Measurements from ENCODE around the gene UQCRHL. TPM values are rescaled to one million over a fixed set of nuclear protein-coding genes. Genes with fewer than 3 reads are reported as not detected.

UQCRHL gene
- total and polyA plus RNA-seq, 2 experiments from 2014 or later: 2.3 to 3.0 TPM

DNA sequence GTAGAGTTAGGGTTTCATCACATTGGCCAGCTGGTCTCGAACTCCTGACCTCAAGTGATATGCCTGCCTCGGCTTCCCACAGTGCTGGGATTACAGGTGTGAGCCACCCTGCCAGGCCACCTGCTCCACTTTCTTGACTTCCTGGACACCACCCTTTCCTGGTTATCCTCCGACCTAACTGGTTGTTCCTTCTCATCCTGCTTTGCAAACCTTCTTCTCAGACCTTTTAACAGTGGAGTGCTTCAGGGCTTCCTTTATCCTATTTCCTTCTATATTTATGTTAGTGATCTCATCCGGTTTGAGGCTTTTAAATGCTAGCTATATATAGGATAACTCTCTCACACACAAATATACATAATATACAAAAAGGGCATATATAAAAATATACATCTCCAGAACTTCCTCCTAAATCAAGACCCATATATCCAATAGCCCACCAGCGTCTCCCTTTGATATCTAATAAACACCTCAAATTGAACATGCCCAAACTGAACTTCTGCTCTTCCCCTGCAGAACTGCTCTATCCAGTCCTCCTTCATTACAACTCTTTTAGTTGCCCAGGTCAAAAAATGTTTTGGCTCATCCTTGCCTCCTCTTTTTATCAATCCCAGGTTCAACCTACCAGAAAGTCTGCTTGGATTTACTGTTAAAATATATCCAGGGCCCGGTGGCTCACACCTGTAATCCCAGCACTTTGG is 19.5 kb upstream of the UQCRHL start:
- Histone ChIP-seq H3K27ac (ENCODE audit: low read depth) (no peak overlapping the region), H4K20me1 (replicated peaks; ENCODE audit: insufficient read depth) (no peaks in the 10 kb centered on the region), H3K4me2 (no peak overlapping the region), H3K4me1 (ENCODE audit: insufficient read depth) (peaks cover 15% of the 10 kb centered on the region), H2AFZ (no peak overlapping the region), H3K79me2 (replicated peaks; ENCODE audit: insufficient read depth) (no peaks in the 10 kb centered on the region), H3F3A (replicated peaks; ENCODE audit: low read depth) (no peaks in the 10 kb centered on the region), H3K36me3 (ENCODE audit: insufficient read depth) (no peaks in the 10 kb centered on the region), H3K9me2 (ENCODE audit: insufficient read depth) (no peaks in the 10 kb centered on the region), H3K27me3 (ENCODE audit: insufficient read depth) (no peaks in the 10 kb centered on the region), H3K4me3 (no peak overlapping the region)
- H3K4me3 Mint-ChIP-seq: no peak overlapping the region
- no peak overlapping the region for H3K27ac Mint-ChIP-seq
- H3K9me3 Mint-ChIP-seq: no peaks in the 10 kb centered on the region
- H3K4me1 Mint-ChIP-seq: peaks cover 21% of the 10 kb centered on the region
- peaks cover 8% of the 10 kb centered on the region for H3K27me3 Mint-ChIP-seq (ENCODE audit: insufficient read depth, low read depth, poor library complexity)
- DNase-seq (ENCODE audit: low spot score) (no peak), ATAC-seq (no peak)
- H3K36me3 Mint-ChIP-seq (ENCODE audit: low read depth): peaks cover 8% of the 10 kb centered on the region
- no peak for TF ChIP-seq EZH2 (IDR thresholded peaks at IDR 0.05; ENCODE audit: low read depth, unreplicated experiment)
- TF ChIP-seq, protein P1, sequence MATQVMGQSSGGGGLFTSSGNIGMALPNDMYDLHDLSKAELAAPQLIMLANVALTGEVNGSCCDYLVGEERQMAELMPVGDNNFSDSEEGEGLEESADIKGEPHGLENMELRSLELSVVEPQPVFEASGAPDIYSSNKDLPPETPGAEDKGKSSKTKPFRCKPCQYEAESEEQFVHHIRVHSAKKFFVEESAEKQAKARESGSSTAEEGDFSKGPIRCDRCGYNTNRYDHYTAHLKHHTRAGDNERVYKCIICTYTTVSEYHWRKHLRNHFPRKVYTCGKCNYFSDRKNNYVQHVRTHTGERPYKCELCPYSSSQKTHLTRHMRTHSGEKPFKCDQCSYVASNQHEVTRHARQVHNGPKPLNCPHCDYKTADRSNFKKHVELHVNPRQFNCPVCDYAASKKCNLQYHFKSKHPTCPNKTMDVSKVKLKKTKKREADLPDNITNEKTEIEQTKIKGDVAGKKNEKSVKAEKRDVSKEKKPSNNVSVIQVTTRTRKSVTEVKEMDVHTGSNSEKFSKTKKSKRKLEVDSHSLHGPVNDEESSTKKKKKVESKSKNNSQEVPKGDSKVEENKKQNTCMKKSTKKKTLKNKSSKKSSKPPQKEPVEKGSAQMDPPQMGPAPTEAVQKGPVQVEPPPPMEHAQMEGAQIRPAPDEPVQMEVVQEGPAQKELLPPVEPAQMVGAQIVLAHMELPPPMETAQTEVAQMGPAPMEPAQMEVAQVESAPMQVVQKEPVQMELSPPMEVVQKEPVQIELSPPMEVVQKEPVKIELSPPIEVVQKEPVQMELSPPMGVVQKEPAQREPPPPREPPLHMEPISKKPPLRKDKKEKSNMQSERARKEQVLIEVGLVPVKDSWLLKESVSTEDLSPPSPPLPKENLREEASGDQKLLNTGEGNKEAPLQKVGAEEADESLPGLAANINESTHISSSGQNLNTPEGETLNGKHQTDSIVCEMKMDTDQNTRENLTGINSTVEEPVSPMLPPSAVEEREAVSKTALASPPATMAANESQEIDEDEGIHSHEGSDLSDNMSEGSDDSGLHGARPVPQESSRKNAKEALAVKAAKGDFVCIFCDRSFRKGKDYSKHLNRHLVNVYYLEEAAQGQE (IDR thresholded peaks at IDR 0.05; ENCODE audit: unreplicated experiment): no peak
- TF ChIP-seq, protein P2, sequence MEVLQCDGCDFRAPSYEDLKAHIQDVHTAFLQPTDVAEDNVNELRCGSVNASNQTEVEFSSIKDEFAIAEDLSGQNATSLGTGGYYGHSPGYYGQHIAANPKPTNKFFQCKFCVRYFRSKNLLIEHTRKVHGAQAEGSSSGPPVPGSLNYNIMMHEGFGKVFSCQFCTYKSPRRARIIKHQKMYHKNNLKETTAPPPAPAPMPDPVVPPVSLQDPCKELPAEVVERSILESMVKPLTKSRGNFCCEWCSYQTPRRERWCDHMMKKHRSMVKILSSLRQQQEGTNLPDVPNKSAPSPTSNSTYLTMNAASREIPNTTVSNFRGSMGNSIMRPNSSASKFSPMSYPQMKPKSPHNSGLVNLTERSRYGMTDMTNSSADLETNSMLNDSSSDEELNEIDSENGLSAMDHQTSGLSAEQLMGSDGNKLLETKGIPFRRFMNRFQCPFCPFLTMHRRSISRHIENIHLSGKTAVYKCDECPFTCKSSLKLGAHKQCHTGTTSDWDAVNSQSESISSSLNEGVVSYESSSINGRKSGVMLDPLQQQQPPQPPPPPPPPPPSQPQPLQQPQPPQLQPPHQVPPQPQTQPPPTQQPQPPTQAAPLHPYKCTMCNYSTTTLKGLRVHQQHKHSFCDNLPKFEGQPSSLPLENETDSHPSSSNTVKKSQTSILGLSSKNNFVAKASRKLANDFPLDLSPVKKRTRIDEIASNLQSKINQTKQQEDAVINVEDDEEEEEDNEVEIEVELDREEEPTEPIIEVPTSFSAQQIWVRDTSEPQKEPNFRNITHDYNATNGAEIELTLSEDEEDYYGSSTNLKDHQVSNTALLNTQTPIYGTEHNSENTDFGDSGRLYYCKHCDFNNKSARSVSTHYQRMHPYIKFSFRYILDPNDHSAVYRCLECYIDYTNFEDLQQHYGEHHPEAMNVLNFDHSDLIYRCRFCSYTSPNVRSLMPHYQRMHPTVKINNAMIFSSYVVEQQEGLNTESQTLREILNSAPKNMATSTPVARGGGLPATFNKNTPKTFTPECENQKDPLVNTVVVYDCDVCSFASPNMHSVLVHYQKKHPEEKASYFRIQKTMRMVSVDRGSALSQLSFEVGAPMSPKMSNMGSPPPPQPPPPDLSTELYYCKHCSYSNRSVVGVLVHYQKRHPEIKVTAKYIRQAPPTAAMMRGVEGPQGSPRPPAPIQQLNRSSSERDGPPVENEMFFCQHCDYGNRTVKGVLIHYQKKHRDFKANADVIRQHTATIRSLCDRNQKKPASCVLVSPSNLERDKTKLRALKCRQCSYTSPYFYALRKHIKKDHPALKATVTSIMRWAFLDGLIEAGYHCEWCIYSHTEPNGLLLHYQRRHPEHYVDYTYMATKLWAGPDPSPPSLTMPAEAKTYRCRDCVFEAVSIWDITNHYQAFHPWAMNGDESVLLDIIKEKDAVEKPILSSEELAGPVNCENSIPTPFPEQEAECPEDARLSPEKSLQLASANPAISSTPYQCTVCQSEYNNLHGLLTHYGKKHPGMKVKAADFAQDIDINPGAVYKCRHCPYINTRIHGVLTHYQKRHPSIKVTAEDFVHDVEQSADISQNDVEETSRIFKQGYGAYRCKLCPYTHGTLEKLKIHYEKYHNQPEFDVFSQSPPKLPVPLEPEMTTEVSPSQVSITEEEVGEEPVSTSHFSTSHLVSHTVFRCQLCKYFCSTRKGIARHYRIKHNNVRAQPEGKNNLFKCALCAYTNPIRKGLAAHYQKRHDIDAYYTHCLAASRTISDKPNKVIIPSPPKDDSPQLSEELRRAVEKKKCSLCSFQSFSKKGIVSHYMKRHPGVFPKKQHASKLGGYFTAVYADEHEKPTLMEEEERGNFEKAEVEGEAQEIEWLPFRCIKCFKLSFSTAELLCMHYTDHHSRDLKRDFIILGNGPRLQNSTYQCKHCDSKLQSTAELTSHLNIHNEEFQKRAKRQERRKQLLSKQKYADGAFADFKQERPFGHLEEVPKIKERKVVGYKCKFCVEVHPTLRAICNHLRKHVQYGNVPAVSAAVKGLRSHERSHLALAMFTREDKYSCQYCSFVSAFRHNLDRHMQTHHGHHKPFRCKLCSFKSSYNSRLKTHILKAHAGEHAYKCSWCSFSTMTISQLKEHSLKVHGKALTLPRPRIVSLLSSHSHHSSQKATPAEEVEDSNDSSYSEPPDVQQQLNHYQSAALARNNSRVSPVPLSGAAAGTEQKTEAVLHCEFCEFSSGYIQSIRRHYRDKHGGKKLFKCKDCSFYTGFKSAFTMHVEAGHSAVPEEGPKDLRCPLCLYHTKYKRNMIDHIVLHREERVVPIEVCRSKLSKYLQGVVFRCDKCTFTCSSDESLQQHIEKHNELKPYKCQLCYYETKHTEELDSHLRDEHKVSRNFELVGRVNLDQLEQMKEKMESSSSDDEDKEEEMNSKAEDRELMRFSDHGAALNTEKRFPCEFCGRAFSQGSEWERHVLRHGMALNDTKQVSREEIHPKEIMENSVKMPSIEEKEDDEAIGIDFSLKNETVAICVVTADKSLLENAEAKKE (CRISPR knock-in tag; IDR thresholded peaks at IDR 0.05): no peak
- TF ChIP-seq ZNF331 (CRISPR knock-in tag; IDR thresholded peaks at IDR 0.05; ENCODE audit: low read depth): no peak
- TF ChIP-seq CREB1 (CRISPR knock-in tag; IDR thresholded peaks at IDR 0.05; ENCODE audit: low read depth): no peak
- TF ChIP-seq POLR2AphosphoS5 (IDR thresholded peaks at IDR 0.05; ENCODE audit: low read depth): no peak
- TF ChIP-seq STAT1 (IDR thresholded peaks at IDR 0.05; ENCODE audit: unreplicated experiment): no peak
- TF ChIP-seq, protein P3, sequence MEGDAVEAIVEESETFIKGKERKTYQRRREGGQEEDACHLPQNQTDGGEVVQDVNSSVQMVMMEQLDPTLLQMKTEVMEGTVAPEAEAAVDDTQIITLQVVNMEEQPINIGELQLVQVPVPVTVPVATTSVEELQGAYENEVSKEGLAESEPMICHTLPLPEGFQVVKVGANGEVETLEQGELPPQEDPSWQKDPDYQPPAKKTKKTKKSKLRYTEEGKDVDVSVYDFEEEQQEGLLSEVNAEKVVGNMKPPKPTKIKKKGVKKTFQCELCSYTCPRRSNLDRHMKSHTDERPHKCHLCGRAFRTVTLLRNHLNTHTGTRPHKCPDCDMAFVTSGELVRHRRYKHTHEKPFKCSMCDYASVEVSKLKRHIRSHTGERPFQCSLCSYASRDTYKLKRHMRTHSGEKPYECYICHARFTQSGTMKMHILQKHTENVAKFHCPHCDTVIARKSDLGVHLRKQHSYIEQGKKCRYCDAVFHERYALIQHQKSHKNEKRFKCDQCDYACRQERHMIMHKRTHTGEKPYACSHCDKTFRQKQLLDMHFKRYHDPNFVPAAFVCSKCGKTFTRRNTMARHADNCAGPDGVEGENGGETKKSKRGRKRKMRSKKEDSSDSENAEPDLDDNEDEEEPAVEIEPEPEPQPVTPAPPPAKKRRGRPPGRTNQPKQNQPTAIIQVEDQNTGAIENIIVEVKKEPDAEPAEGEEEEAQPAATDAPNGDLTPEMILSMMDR (conservative IDR thresholded peaks at IDR 0.05; ENCODE audit: low read depth in 2 of 2): no peak
- no peak for TF ChIP-seq JUNB (IDR thresholded peaks at IDR 0.05; ENCODE audit: unreplicated experiment)
- TF ChIP-seq, protein P4, sequence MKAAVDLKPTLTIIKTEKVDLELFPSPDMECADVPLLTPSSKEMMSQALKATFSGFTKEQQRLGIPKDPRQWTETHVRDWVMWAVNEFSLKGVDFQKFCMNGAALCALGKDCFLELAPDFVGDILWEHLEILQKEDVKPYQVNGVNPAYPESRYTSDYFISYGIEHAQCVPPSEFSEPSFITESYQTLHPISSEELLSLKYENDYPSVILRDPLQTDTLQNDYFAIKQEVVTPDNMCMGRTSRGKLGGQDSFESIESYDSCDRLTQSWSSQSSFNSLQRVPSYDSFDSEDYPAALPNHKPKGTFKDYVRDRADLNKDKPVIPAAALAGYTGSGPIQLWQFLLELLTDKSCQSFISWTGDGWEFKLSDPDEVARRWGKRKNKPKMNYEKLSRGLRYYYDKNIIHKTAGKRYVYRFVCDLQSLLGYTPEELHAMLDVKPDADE (IDR thresholded peaks at IDR 0.05): no peak
- TF ChIP-seq NANOG (IDR thresholded peaks at IDR 0.05; ENCODE audit: borderline replicate concordance): no peak
- TF ChIP-seq ZNF114 (CRISPR knock-in tag; IDR thresholded peaks at IDR 0.05): no peak
- no peak for TF ChIP-seq EZH2phosphoT487 (IDR thresholded peaks at IDR 0.05; ENCODE audit: unreplicated experiment)
